IMR-90 (cell line): ENCODE data around the gene CCNJL.

Source experiments
- CEBPB ChIP-seq: IDR thresholded peaks from 2 replicates; pipeline ENCODE4 v1.6.1; 2012; ENCODE audit warnings: low read depth, low read length, improper control_type of control experiment
- FOS ChIP-seq: fragments of 150-350 bp; IDR thresholded peaks from 2 replicates; pipeline ENCODE4 v1.6.1; 2016; ENCODE audit warnings: low read depth, low read length
- POLR2A ChIP-seq: IDR thresholded peaks from 2 replicates; pipeline ENCODE4 v1.6.1; 2012; ENCODE audit warnings: mild to moderate bottlenecking, low read depth, low read length
- USF2 ChIP-seq: fragments of 150-350 bp; IDR thresholded peaks from 2 replicates; pipeline ENCODE4 v1.6.1; 2017; ENCODE audit warnings: mild to moderate bottlenecking, antibody characterized with exemption, low read length, low read depth
- TF ChIP-seq, protein P1 (sequence below): conservative IDR thresholded peaks from 2 replicates; pipeline ENCODE4 v1.5.1; 2012; ENCODE audit warnings: mild to moderate bottlenecking, low read depth, low read length, improper control_type of control experiment

- TF ChIP-seq, protein P1, sequence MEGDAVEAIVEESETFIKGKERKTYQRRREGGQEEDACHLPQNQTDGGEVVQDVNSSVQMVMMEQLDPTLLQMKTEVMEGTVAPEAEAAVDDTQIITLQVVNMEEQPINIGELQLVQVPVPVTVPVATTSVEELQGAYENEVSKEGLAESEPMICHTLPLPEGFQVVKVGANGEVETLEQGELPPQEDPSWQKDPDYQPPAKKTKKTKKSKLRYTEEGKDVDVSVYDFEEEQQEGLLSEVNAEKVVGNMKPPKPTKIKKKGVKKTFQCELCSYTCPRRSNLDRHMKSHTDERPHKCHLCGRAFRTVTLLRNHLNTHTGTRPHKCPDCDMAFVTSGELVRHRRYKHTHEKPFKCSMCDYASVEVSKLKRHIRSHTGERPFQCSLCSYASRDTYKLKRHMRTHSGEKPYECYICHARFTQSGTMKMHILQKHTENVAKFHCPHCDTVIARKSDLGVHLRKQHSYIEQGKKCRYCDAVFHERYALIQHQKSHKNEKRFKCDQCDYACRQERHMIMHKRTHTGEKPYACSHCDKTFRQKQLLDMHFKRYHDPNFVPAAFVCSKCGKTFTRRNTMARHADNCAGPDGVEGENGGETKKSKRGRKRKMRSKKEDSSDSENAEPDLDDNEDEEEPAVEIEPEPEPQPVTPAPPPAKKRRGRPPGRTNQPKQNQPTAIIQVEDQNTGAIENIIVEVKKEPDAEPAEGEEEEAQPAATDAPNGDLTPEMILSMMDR: no peak
- TF ChIP-seq POLR2A (no peak), FOS (no peak), CEBPB (no peak), USF2 (no peak)
These were observed 70.2 kb downstream of the CCNJL start for GRCh38 chr5:160242145-160242544.
